ENCODE measurements around the gene FOXP1.

FOXP1 gene

GRCh38 chr3:71370467-71370866 lies 213.1 kb downstream of the FOXP1 start:
- no peak for DNase-seq
- no peak for ATAC-seq

- ATAC-seq, result no peak
- DNase-seq, result no peak
These were observed 213.7 kb downstream of the FOXP1 start for GRCh38 chr3:71369701-71370391.

DNA sequence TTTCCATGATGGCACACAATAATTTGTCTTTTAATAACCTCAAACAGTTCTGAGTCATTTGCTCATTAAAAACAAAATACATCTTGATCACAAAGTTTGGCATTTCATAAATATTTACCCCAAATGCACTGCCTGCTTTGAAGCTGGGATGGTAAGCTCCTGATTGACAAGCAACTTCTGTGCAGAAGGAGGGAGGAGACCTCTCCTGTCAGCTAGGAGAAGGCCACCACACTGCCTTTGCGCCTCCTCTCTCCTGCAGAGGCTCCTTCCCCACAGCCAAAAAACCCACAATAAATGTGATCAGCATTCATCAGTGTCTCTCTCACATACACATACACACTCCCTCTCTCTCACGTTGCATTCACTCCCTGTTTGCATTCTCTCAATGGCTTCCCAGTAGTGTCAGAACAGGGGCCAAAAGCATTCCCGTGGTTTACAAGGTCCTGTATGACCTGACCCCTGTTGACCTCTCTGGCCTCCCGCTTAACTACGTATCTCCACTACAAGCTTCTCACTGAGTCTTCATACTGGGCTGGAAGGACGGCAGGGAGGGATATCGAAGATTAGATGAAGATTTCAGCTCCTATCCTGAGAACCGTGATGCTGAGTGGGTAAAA lies 216.4 kb downstream of the FOXP1 start:
- DNase-seq (no peak), ATAC-seq (peak; percentile 65)

DNA sequence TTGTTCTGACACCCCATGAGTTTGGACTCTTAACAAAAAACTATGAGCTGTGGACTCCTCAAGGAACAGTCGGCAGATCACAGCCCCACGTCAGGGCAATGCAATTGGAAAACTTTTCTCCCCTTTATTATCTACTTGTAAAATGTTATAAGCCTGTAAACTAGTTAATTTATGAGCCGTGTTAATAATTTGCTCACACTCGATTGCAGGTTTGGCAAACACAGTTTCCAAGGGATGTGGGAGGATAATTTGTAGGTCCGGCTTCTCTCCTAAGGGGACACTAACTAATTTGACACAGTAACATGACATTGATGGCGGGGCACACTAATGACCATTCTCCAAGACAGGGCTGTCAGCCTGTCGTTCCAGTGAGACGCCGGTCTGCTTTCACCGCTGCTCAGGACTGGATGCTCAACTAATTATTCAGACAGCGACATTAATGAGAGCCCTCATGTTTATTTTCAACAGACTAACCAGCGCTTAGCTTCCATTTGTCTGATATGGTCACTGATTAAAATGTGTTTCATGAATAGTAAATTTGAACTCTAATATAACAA lies 222.1 kb downstream of the FOXP1 start:
- no peak for DNase-seq
- no peak for ATAC-seq

GRCh38 chr3:71360764-71361163 lies 222.8 kb downstream of the FOXP1 start:
- no peak for DNase-seq

DNA sequence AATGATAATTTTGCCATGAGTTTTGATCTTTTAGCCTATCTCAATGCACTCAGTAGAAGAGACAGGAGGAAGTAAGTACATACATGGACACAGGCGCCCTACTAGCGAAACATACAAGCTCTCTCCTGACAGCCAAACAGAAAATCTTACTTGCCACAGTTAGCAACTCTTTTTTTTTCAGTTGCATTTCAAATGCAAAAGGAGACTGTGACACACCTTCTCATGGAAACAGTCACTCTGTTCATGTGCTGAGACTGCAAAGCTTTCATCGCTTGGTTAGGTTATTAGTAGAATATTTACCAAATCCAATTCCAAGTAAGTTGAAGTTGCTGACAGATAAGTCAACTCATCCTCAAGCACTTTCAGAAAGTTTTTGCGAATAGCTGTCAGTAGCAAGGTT lies 223.3 kb downstream of the FOXP1 start:
- DNase-seq, result no peak

More at GRCh38 chr3:71360764-71361163, 222.8 kb downstream of the FOXP1 start:
- ATAC-seq, result peak; percentile 73

GRCh38 chr3:71358243-71358642 lies 225.3 kb downstream of the FOXP1 start:
- DNase-seq (no peak), ATAC-seq (peak; percentile 42)

More for the DNA sequence above, 223.3 kb downstream of the FOXP1 start:
- peak; percentile 63 for ATAC-seq

DNA sequence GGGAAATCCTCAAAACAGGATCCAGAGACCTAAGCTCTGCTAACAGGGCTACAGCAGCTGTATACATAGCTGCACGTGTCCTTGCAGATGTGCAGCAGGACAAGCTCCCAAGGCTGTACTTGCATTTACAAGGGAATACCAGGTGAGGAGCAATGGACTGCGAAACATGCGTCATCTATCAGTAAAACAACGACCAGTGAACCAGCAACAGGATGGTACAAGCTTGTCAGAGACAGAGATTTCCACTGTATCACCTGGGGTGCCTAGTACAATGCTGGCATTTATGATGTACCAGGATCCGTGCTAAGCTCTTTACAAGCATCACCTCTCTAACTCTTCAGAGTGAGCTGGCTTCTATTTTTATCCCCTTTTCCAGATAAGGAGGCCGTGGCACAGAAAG lies 227.3 kb downstream of the FOXP1 start:
- peak; percentile 19 for ATAC-seq
- DNase-seq, result no peak

- DNase-seq (peak; percentile 31), ATAC-seq (peak; percentile 17)
These were observed 227.7 kb downstream of the FOXP1 start for GRCh38 chr3:71355862-71356261.

DNA sequence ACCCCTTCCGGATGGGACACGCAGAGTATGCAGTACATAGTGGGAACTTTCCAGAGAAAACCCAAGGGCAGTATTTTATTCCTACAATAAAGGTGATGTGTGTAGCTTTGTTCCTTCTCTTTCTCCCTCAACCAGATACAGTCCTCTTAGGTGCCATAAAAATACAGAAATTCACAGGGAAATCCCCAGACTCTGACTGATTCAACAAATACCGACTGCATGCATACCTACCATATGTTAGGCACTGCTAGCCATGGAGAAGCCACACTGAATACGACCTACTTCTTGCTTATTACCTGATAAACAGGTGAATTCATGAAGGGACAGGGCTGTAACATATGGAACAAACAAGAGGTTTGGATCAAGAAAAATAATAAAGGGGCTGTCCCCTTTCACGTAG lies 228.5 kb downstream of the FOXP1 start:
- DNase-seq, result no peak
- no peak for ATAC-seq

- ATAC-seq (no peak), DNase-seq (no peak)
These were observed 232.0 kb downstream of the FOXP1 start for GRCh38 chr3:71351403-71352149.

- ATAC-seq (no peak), DNase-seq (no peak)
These were observed 232.5 kb downstream of the FOXP1 start for GRCh38 chr3:71350998-71351397.

DNA sequence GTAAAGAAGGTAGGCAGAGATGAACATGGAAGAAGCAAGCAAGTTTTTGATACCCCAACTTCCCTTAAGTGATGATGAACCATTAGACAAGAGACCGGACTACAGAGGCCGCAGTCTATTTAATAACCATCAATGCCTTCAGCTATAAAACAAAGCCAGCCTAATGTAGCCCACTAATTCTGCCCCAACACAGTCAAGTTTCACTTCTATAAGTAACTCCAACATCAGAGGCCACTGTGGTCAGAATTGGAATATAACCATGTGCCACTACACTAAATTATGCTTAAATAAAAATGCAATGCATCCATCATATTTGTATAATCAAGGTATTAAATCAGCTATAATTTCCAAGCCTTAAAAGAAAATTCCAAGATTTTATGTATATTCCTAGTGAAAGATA lies 234.7 kb downstream of the FOXP1 start:
- DNase-seq (no peak), ATAC-seq (peak; percentile 20)

GRCh38 chr3:71348001-71348632 lies 235.4 kb downstream of the FOXP1 start:
- DNase-seq (no peak), ATAC-seq (peak; percentile 46)

DNA sequence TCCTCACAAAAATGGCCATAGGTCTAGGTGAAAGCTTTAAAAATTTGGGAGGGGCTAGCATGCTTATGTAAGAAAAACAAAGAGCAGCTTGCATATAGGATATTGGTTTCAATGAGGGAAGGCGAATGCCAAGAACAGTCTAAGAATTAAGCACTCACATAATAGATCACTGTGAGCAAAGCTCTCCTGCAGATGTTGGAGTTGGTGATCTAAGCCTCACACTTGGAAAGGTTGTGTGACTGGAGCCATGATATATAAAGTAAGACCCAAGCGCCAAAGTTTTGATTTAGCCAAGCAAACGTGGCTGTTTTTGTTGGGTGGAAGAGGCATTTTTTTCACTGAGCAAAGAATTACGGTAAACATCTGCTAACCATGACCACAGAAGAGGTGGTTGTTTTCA lies 237.5 kb downstream of the FOXP1 start:
- ATAC-seq, result no peak
- no peak for DNase-seq

- DNase-seq, result no peak
These were observed 238.0 kb downstream of the FOXP1 start for GRCh38 chr3:71345429-71346040.

GRCh38 chr3:71341721-71342120 lies 241.8 kb downstream of the FOXP1 start:
- ATAC-seq (no peak), DNase-seq (no peak)

More at GRCh38 chr3:71345429-71346040, 238.0 kb downstream of the FOXP1 start:
- no peak for ATAC-seq

- no peak for ATAC-seq
- DNase-seq, result no peak
These were observed 244.5 kb downstream of the FOXP1 start for GRCh38 chr3:71339049-71339448.

DNA sequence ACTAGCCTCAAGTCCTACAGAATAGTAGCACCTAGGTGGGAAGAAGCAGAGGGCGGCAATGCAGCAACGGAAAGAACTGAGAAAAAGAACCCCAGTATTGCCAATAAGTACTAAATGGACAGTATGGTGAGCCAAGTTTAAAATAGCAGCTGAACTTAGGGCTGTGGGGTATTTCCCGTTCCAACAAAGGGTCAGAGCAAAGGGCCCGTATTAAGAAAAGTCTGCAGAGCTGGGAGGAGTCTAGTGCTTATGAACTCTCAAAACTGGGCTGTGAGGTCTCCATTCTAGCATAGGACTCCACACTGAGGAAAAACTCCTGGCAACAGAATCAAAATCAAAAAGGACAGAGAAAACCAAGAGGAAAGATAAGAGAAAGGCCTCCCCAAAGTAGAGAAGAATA lies 250.7 kb downstream of the FOXP1 start:
- ATAC-seq, result no peak

DNA sequence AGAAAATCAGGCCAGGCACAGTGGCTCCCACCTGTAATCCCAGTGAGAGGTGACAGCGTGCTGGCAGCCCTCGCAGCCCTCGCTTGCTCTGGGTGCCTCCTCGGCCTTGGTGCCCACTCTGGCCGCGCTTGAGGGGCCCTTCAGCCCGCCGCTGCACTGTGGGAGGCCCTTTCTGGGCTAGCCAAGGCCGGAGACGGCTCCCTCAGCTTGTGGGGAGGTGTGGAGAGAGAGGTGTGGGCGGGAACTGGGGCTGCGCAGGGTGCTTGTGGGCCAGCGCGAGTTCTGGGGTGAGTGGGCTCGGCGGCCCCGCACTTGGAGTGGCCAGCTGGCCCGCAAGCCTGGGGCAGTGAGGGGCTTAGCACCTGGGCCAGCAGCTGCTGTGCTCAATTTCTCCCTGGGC lies 252.6 kb downstream of the FOXP1 start:
- DNase-seq, result no peak
- no peak for ATAC-seq

More for the DNA sequence above, 250.7 kb downstream of the FOXP1 start:
- no peak for DNase-seq

DNA sequence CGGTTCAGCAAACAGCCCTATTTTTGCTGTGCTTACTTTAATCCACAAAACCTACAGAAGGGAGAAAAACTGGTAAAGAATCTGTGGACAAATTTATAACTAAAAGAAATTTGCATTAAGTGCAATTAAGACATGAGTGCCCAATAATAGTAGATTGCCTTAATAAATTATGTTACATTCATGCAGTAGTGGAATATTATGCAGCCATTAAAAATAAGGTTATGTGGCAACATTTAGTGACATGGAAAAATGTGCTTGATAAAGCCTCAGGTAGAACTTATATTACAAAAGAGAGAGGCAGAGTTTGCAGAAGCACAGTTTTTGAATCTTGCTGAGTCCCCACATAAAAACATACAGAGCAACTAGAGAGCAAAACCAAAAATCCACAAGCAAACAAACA lies 253.0 kb downstream of the FOXP1 start:
- ATAC-seq, result no peak
- DNase-seq, result no peak

DNA sequence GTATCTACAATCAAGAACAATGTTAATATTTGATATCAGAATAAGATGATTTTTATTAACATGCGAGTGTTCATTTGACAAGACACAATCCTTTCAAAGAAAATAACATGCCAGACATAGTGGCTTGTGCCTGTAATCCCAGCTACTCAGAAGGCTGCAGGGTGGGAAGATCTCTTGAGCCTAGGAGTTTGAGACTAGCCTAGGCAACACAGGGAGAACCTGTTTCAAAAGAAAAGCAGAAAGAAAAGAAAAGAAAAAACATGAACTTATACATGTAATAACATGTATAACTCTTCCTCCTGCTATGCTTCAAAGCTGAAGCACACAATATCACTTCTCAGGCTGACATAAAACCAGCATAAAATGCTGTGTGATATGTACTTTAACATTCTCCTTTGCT lies 253.7 kb downstream of the FOXP1 start:
- no peak for DNase-seq
- no peak for ATAC-seq
